GM10248 (cell line): Measurements from ENCODE around the gene MICAL3.
A peak's percentile ranks its signal among the peaks of the same experiment; 100 is the strongest.

Experiments used
- CTCF ChIA-PET: fragments of 300-600 bp; sonication (Branson Sonifier 250); formaldehyde crosslinking; extraction: SDS; loops from one replicate; lab custom pipeline; 2021; ENCODE audit warnings: antibody characterized with exemption; lab: Yijun Ruan, JAX
- POLR2A ChIA-PET: fragments of 350-650 bp; sonication (Branson Sonifier 250); formaldehyde crosslinking; extraction: SDS; loops from one replicate; lab custom pipeline; 2020; ENCODE audit warnings: antibody characterized with exemption; lab: Yijun Ruan, JAX
- DNase-seq: peaks from one replicate; pipeline ENCODE4 v3.0.0; 2012; ENCODE audit errors: extremely low spot score
- TF ChIP-seq, protein P1 (sequence below): IDR thresholded peaks from 2 replicates; pipeline ENCODE4 v1.5.1; 2012; ENCODE audit warnings: mild to moderate bottlenecking, low read depth; ENCODE audit errors: extremely low read depth, missing control alignments, control extremely low read depth

The MICAL3 gene

DNA sequence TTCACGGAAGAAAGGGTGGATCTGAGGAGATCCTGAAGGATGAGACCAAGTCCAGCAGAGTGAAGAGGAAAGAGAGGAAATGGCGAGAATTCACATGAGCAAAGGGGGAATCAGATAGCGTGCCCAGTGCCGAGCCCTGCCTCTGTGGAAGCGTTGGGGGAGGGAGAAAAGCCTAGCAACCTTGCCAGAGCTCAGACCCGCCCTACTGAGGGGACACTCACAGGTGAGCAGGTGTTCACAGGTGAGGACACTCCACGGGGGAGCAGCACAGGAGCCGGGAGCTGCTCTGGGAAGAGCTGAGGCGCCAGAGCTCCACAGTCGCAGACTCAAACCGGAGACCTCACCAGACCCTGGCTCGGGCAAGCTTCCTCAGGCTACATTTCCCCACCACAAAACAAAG lies 56.2 kb downstream of the MICAL3 start:
- DNase-seq: no peak
- ChIA-PET POLR2A (no interaction called here), CTCF (interaction anchor here (1.5 kb wide), 1 partner anchor 108 kb away, joined by 4 read pairs; no protein-coding TSS in a partner anchor)
- TF ChIP-seq, protein P1, sequence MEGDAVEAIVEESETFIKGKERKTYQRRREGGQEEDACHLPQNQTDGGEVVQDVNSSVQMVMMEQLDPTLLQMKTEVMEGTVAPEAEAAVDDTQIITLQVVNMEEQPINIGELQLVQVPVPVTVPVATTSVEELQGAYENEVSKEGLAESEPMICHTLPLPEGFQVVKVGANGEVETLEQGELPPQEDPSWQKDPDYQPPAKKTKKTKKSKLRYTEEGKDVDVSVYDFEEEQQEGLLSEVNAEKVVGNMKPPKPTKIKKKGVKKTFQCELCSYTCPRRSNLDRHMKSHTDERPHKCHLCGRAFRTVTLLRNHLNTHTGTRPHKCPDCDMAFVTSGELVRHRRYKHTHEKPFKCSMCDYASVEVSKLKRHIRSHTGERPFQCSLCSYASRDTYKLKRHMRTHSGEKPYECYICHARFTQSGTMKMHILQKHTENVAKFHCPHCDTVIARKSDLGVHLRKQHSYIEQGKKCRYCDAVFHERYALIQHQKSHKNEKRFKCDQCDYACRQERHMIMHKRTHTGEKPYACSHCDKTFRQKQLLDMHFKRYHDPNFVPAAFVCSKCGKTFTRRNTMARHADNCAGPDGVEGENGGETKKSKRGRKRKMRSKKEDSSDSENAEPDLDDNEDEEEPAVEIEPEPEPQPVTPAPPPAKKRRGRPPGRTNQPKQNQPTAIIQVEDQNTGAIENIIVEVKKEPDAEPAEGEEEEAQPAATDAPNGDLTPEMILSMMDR: no peak

DNA sequence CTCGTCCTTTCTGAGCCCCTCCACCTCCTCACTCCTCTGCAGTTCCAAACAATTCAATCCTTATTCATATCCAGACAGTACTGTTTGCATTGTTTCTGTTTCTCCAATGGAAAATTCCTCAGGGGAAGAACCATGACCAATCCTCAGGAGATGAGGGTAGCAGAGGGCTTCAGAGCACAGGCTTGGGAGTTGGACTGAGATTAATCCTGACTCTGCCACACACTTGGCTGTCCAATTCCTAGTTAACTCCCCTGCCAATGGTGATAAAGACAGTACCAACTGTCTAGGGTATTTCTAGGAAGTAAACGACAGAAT lies 58.0 kb downstream of the MICAL3 start:
- CTCF ChIA-PET: interaction anchor here (1.1 to 1.6 kb wide), 3 partner anchors 17 to 111 kb away, joined by 3 to 5 read pairs (median 3); partner anchors contain the start of gene PEX26
- no peak for DNase-seq
- TF ChIP-seq, protein P1: no peak
- POLR2A ChIA-PET: no interaction called here

DNA sequence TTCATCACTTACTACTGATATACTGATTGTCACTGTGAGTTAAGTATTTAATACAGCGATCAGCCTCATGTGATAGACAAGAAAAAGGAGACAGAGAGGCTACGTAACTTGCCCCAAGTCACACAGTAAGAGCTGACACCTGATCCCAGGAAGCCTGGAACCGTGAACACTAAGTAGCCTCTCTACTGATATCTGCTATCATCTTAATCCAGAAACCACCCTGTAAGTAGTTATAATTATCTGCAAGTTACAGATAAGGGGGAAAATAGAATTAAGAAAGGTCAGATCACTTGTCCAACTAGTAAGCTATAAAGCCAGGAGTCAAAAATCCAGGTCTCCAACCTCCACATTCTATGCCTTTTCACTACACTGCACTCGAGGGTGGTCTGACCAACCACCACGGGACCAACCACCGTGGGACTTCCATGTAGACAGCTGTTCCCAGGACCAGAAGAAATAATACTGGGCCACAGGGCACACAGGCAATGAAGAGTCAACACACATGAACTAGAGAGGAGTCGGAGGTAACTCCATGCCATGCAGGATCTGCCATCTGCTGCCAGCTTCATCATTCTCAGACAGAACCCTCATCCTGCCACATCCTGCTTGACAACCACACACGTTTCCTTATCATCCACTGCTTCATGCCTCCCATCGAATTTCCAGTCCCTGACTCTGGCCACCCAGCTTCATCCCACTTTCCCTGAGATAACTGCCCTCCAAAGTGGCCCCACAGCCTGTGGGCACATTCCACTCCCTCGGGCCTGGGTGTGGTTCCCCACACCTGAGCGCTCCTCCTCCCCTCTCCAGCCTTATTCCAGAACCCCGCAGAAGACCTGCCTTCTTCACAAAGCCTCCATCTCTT lies 58.6 kb downstream of the MICAL3 start:
- TF ChIP-seq, protein P1: no peak
- ChIA-PET POLR2A (no interaction called here), CTCF (interaction anchor here (0.8 to 1.6 kb wide), 6 partner anchors 9 to 407 kb away, joined by 3 to 6 read pairs (median 4); no protein-coding TSS in a partner anchor)
- no peak for DNase-seq

DNA sequence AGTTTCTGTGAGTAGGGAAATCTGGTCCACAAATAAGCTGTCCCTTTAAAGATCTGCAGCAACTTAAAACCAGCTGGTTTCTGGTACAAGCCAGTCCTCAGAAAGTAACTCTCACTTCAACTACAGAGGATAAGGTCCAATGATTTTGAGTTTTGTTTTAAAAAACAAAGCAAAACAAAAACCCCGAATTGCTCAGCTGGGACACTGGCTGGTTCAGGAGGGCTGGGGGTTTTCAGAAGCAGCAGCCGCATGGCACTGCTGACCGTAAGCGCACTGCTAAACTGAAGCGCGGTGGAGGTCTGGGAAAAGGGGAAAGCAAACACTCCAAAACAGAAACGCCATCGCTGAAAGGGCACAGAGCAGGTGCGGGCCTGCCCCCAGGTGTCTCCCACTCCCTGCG lies 59.7 kb downstream of the MICAL3 start:
- TF ChIP-seq, protein P1: no peak
- CTCF ChIA-PET: interaction anchor here (0.7 to 2.1 kb wide), 6 partner anchors 10 to 406 kb away, joined by 3 to 7 read pairs (median 4); no protein-coding TSS in a partner anchor
- DNase-seq: peak; percentile 84
- POLR2A ChIA-PET: interaction anchor here (0.6 kb wide), 1 partner anchor 166 kb away, joined by 4 read pairs; no protein-coding TSS in a partner anchor

DNA sequence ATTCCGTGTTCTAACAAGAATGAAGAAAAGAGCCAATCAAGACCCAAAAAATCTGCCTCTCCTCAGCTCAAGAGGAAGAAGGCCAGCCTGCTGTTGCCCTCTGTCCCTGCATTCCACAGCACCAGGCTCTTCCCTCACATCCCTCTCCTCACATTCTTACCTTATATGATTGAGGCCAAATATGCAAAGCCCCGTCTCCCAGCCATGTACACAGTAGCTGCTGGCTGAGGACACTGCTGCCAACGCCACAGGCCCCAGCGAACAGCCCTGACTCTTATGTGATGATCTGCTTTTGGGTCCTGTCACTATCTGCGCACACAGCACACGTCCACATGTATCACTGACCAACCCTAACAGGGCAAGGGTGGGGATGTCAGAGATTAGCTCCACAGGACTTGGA lies 60.2 kb downstream of the MICAL3 start:
- POLR2A ChIA-PET: interaction anchor here (0.6 kb wide), 1 partner anchor 166 kb away, joined by 4 read pairs; no protein-coding TSS in a partner anchor

DNA sequence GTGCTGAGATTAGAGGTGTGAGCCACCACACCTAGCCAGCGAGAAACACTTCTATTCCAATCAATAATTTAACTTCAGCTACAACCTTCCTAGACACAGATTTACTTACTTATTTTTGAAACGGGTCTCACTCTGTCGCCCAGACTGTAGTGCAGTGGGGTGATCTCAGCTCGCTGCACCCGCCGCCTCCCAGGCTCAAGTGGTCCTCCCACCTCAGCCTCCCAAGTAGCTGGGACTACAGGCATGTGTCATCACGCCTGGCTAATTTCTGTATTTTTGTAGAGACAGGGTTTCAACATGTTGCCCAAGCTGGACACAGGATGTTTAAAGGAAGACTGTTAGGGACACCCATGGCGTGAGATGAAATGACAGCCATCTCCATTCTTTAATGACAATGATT lies 61.3 kb downstream of the MICAL3 start:
- TF ChIP-seq, protein P1: no peak
- no peak for DNase-seq
- ChIA-PET CTCF (interaction anchor here (0.8 to 2.1 kb wide), 2 partner anchors 113 to 133 kb away, joined by 3 to 7 read pairs; no protein-coding TSS in a partner anchor), POLR2A (no interaction called here)

More for the DNA sequence above, 60.2 kb downstream of the MICAL3 start:
- TF ChIP-seq, protein P1: no peak
- peak; percentile 39 for DNase-seq
- CTCF ChIA-PET: interaction anchor here (0.7 to 2.1 kb wide), 5 partner anchors 9 to 405 kb away, joined by 3 to 7 read pairs (median 3); no protein-coding TSS in a partner anchor
